ENCODE measurements around the gene DOCK4. TPM values are rescaled to one million over a fixed set of nuclear protein-coding genes. Genes with fewer than 3 reads are reported as not detected.

The DOCK4 gene
- total and polyA plus RNA-seq, 10 of the 15 experiments (the other 5 are each of a cell fraction or from before 2014, with no cell fraction given) = 0.03 to 0.73 (median 0.38) TPM

DNA sequence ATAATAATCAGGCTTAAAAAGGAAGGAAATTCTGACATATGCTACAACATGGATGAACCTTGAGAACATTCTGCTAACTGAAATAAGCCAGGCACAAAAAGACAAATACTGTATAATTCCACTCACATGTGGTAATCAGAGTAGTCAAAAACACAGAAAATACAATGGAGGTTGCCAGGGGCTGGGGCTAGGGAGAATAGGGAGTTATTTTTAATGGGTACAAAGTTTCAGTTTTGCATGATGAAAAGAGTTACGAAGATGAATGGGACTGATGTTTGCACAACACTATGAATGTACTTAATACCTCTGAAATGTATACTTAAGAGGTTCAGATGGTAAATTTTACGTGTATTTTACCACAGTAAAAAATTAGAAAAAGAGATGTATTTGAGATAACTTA lies 145.6 kb downstream of the DOCK4 start:
- BruUV-seq (replicated peaks) = no TSS peak
- Histone ChIP-seq H3K27ac (ENCODE audit: control insufficient read depth, insufficient read depth) (no peak overlapping the region), H3K9ac (ENCODE audit: control insufficient read depth, insufficient read depth, low read length) (no peak overlapping the region), H3K4me2 (ENCODE audit: control insufficient read depth, insufficient read depth) (no peak overlapping the region), H3K9me3 (replicated peaks; ENCODE audit: control insufficient read depth, insufficient read depth, low read length) (no peaks in the 10 kb centered on the region), H4K20me1 (ENCODE audit: control insufficient read depth, insufficient read depth) (no peaks in the 10 kb centered on the region), H3K4me3 (no peak overlapping the region), H3K36me3 (ENCODE audit: control insufficient read depth in 2 of 2, insufficient read depth in 2 of 2, low read length in 1 of 2) (no peaks in the 10 kb centered on the region), H3K4me1 (ENCODE audit: control insufficient read depth, insufficient read depth, low read length) (no peaks in the 10 kb centered on the region), H3K79me2 (ENCODE audit: control insufficient read depth, insufficient read depth, low read length) (no peaks in the 10 kb centered on the region), H3K27me3 (replicated peaks in 1 of 2; ENCODE audit: control insufficient read depth in 2 of 2, insufficient read depth in 2 of 2, low read length in 1 of 2) (no peaks in the 10 kb centered on the region), H2AFZ (ENCODE audit: control insufficient read depth, low read depth, low read length) (no peak overlapping the region)
- TF ChIP-seq RAD51 (IDR thresholded peaks at IDR 0.05) (no peak), NFIC (IDR thresholded peaks at IDR 0.05; ENCODE audit: low read depth, low read length) (no peak)
- CTCF ChIA-PET = no interaction called here
- RAD21 ChIA-PET (ENCODE audit: unreplicated experiment) = no interaction called here
- in situ Hi-C loops (cut with MboI) (no loop called here), intact Hi-C loops (cut with micrococcal nuclease; ENCODE audit: unreplicated experiment) (no loop called here)
- 97% methylated on average over 2 of the region's 2 CpGs for WGBS (ENCODE audit: insufficient coverage, insufficient replicate concordance, low lambda C conversion rate, missing lambda C conversion rate)
- ATAC-seq (no peak; the same call in 2 of the 3 replicates), FAIRE-seq (no peak), DNase-seq (ENCODE audit: low read depth, low spot score) (no peak)
- POLR2A ChIA-PET = no interaction called here
- SMC1A ChIA-PET (ENCODE audit: uncharacterized antibody, unreplicated experiment) = no interaction called here

DNA sequence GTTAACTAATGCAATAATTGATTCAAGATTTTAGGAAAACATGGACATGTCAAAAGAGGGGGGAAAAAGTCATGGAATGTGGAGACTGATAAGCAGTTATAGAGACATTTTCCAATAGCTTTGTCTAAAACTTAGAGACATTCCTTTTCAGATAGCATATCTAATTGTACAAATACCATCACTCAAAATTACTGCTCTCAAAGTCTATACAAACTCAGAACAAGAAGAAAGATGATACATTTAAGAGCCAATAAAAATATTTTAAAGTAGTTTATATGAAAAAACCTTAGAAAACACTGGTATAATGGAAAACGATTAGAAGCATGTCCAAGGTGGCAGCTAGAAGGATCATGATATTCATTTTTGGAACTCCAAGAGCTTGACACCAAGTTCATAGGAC lies 146.5 kb downstream of the DOCK4 start:
- RAD21 ChIA-PET (ENCODE audit: unreplicated experiment) = no interaction called here
- FAIRE-seq = no peak
- H3K4me3 ChIP-seq = no peak overlapping the region
- TF ChIP-seq NFYB (IDR thresholded peaks at IDR 0.05; ENCODE audit: insufficient read depth, low read depth, low read length) = no peak
- TF ChIP-seq SUPT20H (IDR thresholded peaks at IDR 0.05; ENCODE audit: borderline replicate concordance, control insufficient read depth, low read depth, low read length) = no peak
- TF ChIP-seq TBL1XR1 (IDR thresholded peaks at IDR 0.05; ENCODE audit: low read depth, low read length) = no peak
- no peak for TF ChIP-seq ATF7 (IDR thresholded peaks at IDR 0.05; ENCODE audit: low read depth)
- TF ChIP-seq EGR1 (IDR thresholded peaks at IDR 0.05; ENCODE audit: borderline replicate concordance in 1 of 2, low read depth in 2 of 2, low read length in 2 of 2) = no peak
- TF ChIP-seq BRCA1 (IDR thresholded peaks at IDR 0.05; ENCODE audit: low read depth, low read length) = no peak
- TF ChIP-seq, protein P1, sequence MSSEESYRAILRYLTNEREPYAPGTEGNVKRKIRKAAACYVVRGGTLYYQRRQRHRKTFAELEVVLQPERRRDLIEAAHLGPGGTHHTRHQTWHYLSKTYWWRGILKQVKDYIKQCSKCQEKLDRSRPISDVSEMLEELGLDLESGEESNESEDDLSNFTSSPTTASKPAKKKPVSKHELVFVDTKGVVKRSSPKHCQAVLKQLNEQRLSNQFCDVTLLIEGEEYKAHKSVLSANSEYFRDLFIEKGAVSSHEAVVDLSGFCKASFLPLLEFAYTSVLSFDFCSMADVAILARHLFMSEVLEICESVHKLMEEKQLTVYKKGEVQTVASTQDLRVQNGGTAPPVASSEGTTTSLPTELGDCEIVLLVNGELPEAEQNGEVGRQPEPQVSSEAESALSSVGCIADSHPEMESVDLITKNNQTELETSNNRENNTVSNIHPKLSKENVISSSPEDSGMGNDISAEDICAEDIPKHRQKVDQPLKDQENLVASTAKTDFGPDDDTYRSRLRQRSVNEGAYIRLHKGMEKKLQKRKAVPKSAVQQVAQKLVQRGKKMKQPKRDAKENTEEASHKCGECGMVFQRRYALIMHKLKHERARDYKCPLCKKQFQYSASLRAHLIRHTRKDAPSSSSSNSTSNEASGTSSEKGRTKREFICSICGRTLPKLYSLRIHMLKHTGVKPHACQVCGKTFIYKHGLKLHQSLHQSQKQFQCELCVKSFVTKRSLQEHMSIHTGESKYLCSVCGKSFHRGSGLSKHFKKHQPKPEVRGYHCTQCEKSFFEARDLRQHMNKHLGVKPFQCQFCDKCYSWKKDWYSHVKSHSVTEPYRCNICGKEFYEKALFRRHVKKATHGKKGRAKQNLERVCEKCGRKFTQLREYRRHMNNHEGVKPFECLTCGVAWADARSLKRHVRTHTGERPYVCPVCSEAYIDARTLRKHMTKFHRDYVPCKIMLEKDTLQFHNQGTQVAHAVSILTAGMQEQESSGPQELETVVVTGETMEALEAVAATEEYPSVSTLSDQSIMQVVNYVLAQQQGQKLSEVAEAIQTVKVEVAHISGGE (CRISPR knock-in tag; IDR thresholded peaks at IDR 0.05) = no peak
- TF ChIP-seq POLR2A (IDR thresholded peaks at IDR 0.05; ENCODE audit: low read depth, low read length) = no peak
- TF ChIP-seq SP1 (IDR thresholded peaks at IDR 0.05; ENCODE audit: low read depth, low read length) = no peak
- TF ChIP-seq MXI1 (IDR thresholded peaks at IDR 0.05; ENCODE audit: low read depth, low read length) = no peak
- TF ChIP-seq, protein P2, sequence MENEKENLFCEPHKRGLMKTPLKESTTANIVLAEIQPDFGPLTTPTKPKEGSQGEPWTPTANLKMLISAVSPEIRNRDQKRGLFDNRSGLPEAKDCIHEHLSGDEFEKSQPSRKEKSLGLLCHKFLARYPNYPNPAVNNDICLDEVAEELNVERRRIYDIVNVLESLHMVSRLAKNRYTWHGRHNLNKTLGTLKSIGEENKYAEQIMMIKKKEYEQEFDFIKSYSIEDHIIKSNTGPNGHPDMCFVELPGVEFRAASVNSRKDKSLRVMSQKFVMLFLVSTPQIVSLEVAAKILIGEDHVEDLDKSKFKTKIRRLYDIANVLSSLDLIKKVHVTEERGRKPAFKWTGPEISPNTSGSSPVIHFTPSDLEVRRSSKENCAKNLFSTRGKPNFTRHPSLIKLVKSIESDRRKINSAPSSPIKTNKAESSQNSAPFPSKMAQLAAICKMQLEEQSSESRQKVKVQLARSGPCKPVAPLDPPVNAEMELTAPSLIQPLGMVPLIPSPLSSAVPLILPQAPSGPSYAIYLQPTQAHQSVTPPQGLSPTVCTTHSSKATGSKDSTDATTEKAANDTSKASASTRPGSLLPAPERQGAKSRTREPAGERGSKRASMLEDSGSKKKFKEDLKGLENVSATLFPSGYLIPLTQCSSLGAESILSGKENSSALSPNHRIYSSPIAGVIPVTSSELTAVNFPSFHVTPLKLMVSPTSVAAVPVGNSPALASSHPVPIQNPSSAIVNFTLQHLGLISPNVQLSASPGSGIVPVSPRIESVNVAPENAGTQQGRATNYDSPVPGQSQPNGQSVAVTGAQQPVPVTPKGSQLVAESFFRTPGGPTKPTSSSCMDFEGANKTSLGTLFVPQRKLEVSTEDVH (IDR thresholded peaks at IDR 0.05; ENCODE audit: low read depth, partially characterized antibody) = no peak

More for the DNA sequence above, 146.5 kb downstream of the DOCK4 start:
- H3K9me3 ChIP-seq (replicated peaks; ENCODE audit: control insufficient read depth, insufficient read depth, low read length) = no peaks in the 10 kb centered on the region
- ChIA-PET CTCF (no interaction called here), SMC1A (ENCODE audit: uncharacterized antibody, unreplicated experiment) (interaction anchor here (1.1 kb wide), 1 partner anchor 20 kb away, joined by 4 read pairs; no protein-coding TSS in a partner anchor), POLR2A (no interaction called here)
- no peak overlapping the region for H2AFZ ChIP-seq (ENCODE audit: control insufficient read depth, low read depth, low read length)
- DNase-seq (ENCODE audit: low read depth, low spot score) (no peak), ATAC-seq (no peak)
- in situ Hi-C loops (cut with MboI) = no loop called here
- no peaks in the 10 kb centered on the region for H3K36me3 ChIP-seq (ENCODE audit: control insufficient read depth in 2 of 2, insufficient read depth in 2 of 2, low read length in 1 of 2)
- intact Hi-C loops (cut with micrococcal nuclease; ENCODE audit: unreplicated experiment) = no loop called here
- H3K4me2 ChIP-seq (ENCODE audit: control insufficient read depth, insufficient read depth) = no peak overlapping the region
- H3K4me1 ChIP-seq (ENCODE audit: control insufficient read depth, insufficient read depth, low read length) = no peaks in the 10 kb centered on the region
- no TSS peak for BruUV-seq (replicated peaks)
- no peaks in the 10 kb centered on the region for H3K27me3 ChIP-seq (replicated peaks in 1 of 2; ENCODE audit: control insufficient read depth in 2 of 2, insufficient read depth in 2 of 2, low read length in 1 of 2)
- no peaks in the 10 kb centered on the region for H4K20me1 ChIP-seq (ENCODE audit: control insufficient read depth, insufficient read depth)
- H3K27ac ChIP-seq (ENCODE audit: control insufficient read depth, insufficient read depth) = no peak overlapping the region
- WGBS (ENCODE audit: insufficient coverage, insufficient replicate concordance, low lambda C conversion rate, missing lambda C conversion rate) = 44% methylated on average over 1 of the region's 1 CpG
- H3K79me2 ChIP-seq (ENCODE audit: control insufficient read depth, insufficient read depth, low read length) = no peaks in the 10 kb centered on the region
- H3K9ac ChIP-seq (ENCODE audit: control insufficient read depth, insufficient read depth, low read length) = no peak overlapping the region
